RWPE1 (cell line): ENCODE data around the gene SLMAP.

Experiments used
- CTCF ChIA-PET: fragments of 350-600 bp; sonication (Branson Sonifier 250); formaldehyde crosslinking; extraction: SDS; loops from one replicate; lab custom pipeline; 2021; lab: Yijun Ruan, JAX
- POLR2A ChIA-PET: fragments of 400-600 bp; formaldehyde crosslinking; extraction: SDS; loops from one replicate; lab custom pipeline; 2020; ENCODE audit warnings: antibody characterized with exemption; ENCODE audit not compliant: low non-redundant PET; lab: Yijun Ruan, JAX
- DNase-seq: peaks from one replicate; pipeline ENCODE4 v3.0.0; 2012; ENCODE audit warnings: low spot score
- H3K27ac ChIP-seq: fragments of 450-650 bp; 2 replicates; pipeline ENCODE4 v1.5.1; 2017
- TF ChIP-seq, protein P1 (sequence below): fragments of 450-650 bp; conservative IDR thresholded peaks from 2 replicates; pipeline ENCODE4 v1.5.1; 2017; ENCODE audit warnings: low read depth, mild to moderate bottlenecking

SLMAP gene

GRCh38 chr3:57957824-57958223, 201.7 kb downstream of the SLMAP start:
- no peak for DNase-seq
- CTCF ChIA-PET = no interaction called here
- TF ChIP-seq, protein P1, sequence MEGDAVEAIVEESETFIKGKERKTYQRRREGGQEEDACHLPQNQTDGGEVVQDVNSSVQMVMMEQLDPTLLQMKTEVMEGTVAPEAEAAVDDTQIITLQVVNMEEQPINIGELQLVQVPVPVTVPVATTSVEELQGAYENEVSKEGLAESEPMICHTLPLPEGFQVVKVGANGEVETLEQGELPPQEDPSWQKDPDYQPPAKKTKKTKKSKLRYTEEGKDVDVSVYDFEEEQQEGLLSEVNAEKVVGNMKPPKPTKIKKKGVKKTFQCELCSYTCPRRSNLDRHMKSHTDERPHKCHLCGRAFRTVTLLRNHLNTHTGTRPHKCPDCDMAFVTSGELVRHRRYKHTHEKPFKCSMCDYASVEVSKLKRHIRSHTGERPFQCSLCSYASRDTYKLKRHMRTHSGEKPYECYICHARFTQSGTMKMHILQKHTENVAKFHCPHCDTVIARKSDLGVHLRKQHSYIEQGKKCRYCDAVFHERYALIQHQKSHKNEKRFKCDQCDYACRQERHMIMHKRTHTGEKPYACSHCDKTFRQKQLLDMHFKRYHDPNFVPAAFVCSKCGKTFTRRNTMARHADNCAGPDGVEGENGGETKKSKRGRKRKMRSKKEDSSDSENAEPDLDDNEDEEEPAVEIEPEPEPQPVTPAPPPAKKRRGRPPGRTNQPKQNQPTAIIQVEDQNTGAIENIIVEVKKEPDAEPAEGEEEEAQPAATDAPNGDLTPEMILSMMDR = no peak
- POLR2A ChIA-PET = no interaction called here
- no peak overlapping the region for H3K27ac ChIP-seq

- TF ChIP-seq, protein P1 = no peak
- POLR2A ChIA-PET = no interaction called here
- no peak for DNase-seq
- peak overlapping the region; percentile 80 for H3K27ac ChIP-seq
- CTCF ChIA-PET = interaction anchor here (0.6 kb wide), 1 partner anchor 23 kb away, joined by 6 read pairs; no protein-coding TSS in a partner anchor
These were observed 202.7 kb downstream of the SLMAP start for GRCh38 chr3:57958642-57959422.

- TF ChIP-seq, protein P1 = no peak
- ChIA-PET CTCF (no interaction called here), POLR2A (no interaction called here)
- peak overlapping the region; percentile 80 for H3K27ac ChIP-seq
- no peak for DNase-seq
These were observed 203.5 kb downstream of the SLMAP start for GRCh38 chr3:57959423-57960173.

DNA sequence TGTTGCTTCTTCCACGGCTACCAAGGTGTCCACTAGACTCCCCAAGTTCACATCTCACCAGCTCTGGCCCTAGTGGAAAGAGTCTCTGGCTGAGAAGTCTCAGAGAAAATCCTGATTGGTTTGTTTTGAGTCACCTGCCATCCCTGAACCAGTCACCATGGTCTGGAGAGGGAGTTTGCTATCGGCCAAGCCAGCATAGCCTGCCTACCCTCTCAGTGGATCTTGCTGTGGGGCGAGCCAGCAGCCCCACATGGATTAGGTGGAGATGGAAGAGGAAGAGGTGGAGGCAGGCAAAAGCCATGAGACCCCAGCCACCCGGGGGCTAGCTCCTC, 204.0 kb downstream of the SLMAP start:
- peak overlapping the region; percentile 80 for H3K27ac ChIP-seq
- TF ChIP-seq, protein P1 = no peak
- POLR2A ChIA-PET = no interaction called here
- CTCF ChIA-PET = no interaction called here
- no peak for DNase-seq

- ChIA-PET POLR2A (no interaction called here), CTCF (no interaction called here)
- peak overlapping the region; percentile 80 for H3K27ac ChIP-seq
- TF ChIP-seq, protein P1 = no peak
- no peak for DNase-seq
These were observed 205.2 kb downstream of the SLMAP start for GRCh38 chr3:57961177-57961827.

DNA sequence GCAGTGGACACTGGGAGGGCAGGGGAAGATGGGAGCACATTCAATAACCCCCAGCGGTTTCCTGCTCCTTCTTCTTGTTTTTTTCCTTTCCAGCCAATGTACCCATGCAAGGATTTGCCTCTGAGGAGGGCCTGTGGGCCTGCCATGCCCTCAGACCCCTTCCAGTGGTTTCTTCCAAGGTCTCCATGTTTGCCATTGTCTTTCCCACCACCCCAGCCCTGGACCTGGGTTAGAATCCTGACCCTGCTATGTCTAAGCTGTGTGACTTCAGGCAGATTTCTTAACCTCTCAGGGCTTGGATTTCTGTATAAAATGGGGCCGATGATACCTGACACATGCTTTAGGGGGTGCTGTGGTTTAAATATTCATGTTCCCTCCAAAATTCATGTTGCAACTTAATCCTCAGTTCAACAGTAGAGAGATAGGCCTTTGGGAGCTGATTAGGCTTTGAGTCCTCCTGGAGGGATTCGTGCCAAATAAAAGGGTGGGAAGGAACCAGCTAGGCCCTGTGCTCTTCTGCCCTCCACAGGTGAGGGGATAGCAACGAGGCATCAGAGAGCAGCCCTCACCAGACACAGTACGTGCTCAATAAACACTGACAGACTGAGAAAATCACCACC, 205.8 kb downstream of the SLMAP start:
- H3K27ac ChIP-seq = peak overlapping the region; percentile 80
- no peak for DNase-seq
- CTCF ChIA-PET = interaction anchor here (0.6 to 0.8 kb wide), 2 partner anchors 21 to 216 kb away, joined by 3 read pairs; no protein-coding TSS in a partner anchor
- POLR2A ChIA-PET = no interaction called here
- TF ChIP-seq, protein P1 = no peak; the same call in 1 of the 2 replicates
